Caco-2 (cell line): ENCODE measurements around the gene CXCL9. TPM values are rescaled to one million over a fixed set of nuclear protein-coding genes. Genes with fewer than 3 reads are reported as not detected.

Source experiments
- BruUV-seq: library from RNA; stranded (reverse); fragments of 400-500 nt; replicated peaks from 2 replicates; lab custom pipeline; 2021; lab: Mats Ljungman, UMichigan
- CTCF ChIA-PET: fragments of 300-600 bp; sonication (Branson Sonifier 250); formaldehyde crosslinking; loops from one replicate; lab custom pipeline; 2022; ENCODE audit warnings: antibody characterized with exemption; lab: Charles Lee
- POLR2A ChIA-PET: fragments of 300-600 bp; sonication (Branson Sonifier 250); formaldehyde crosslinking; loops from one replicate; lab custom pipeline; 2022; ENCODE audit warnings: antibody characterized with exemption; lab: Charles Lee
- DNase-seq, 2 experiments: peaks; one replicate each; pipeline versions ENCODE4 v3.0.0 to v3.0.0-alpha.2; 2020 to 2022
- H3K27me3 ChIP-seq: replicated peaks from 2 replicates; pipeline ENCODE4 v1.6.0; 2011; ENCODE audit warnings: low read length; ENCODE audit not compliant: control insufficient read depth, insufficient read depth
- H3K36me3 ChIP-seq: 2 replicates; pipeline ENCODE4 v1.5.1; 2011; ENCODE audit warnings: low read length; ENCODE audit not compliant: control insufficient read depth, insufficient read depth
- H3K4me1 ChIP-seq: fragments of 250-450 bp; sonication (Bioruptor Pico); 2 replicates; pipeline ENCODE4 v1.5.1; 2020; ENCODE audit warnings: mild to moderate bottlenecking
- H3K4me3 ChIP-seq: 2 replicates; pipeline ENCODE4 v1.5.1; 2011; ENCODE audit warnings: low read depth, mild to moderate bottlenecking, control low read depth, low read length
- H3K9me3 ChIP-seq: fragments of 250-450 bp; sonication (Bioruptor Pico); 2 replicates; pipeline ENCODE4 v1.5.1; 2020; ENCODE audit warnings: mild to moderate bottlenecking, moderate library complexity
- H3K27ac Mint-ChIP-seq: one replicate; pipeline ENCODE4 v1.8.0; 2022; ENCODE audit warnings: mixed read lengths; ENCODE audit not compliant: unreplicated experiment
- H3K27me3 Mint-ChIP-seq: one replicate; pipeline ENCODE4 v1.8.0; 2022; ENCODE audit warnings: mixed read lengths; ENCODE audit not compliant: insufficient read depth, unreplicated experiment
- H3K36me3 Mint-ChIP-seq: one replicate; pipeline ENCODE4 v1.8.0; 2022; ENCODE audit warnings: mild to moderate bottlenecking, mixed read lengths; ENCODE audit not compliant: insufficient read depth, unreplicated experiment
- H3K4me1 Mint-ChIP-seq: one replicate; pipeline ENCODE4 v1.8.0; 2022; ENCODE audit warnings: low read depth, mixed read lengths; ENCODE audit not compliant: unreplicated experiment
- H3K4me3 Mint-ChIP-seq: one replicate; pipeline ENCODE4 v1.8.0; 2022; ENCODE audit warnings: mild to moderate bottlenecking, moderate library complexity, mixed read lengths; ENCODE audit not compliant: unreplicated experiment
- H3K9me3 Mint-ChIP-seq: one replicate; pipeline ENCODE4 v1.8.0; 2022; ENCODE audit warnings: mixed read lengths; ENCODE audit not compliant: unreplicated experiment
- CTCF ChIP-seq, 2 experiments: fragments of 200-600 bp in 1 of 2; IDR thresholded peaks; 1 replicate in 1 of 2; 2 replicates in 1 of 2; pipeline versions ENCODE4 v1.5.1 to v1.8.0; 2011 to 2022; ENCODE audit warnings: antibody characterized with exemption in 1 of 2, control low read depth in 1 of 2, inconsistent platforms in 1 of 2, low read depth in 1 of 2, low read length in 1 of 2, mild to moderate bottlenecking in 1 of 2, moderate library complexity in 1 of 2; ENCODE audit not compliant: insufficient read depth in 1 of 2, severe bottlenecking in 1 of 2, unreplicated experiment in 1 of 2
- intact Hi-C: fragments of 100-400 bp; cut with micrococcal nuclease; formaldehyde crosslinking; loops from one replicate; pipeline ENCODE4 v1.10.0; 2022; ENCODE audit not compliant: unreplicated experiment
- total RNA-seq: library from RNA; stranded (reverse); gene quantifications from 2 replicates; pipeline ENCODE4 v1.2.3, GENCODE V29; 2022

Gene CXCL9
- total RNA-seq, 1 experiment from 2014 or later = not detected

GRCh38 chr4:76013540-76013939, 6.2 kb upstream of the CXCL9 start:
- peaks cover 49% of the 10 kb centered on the region for H3K4me1 ChIP-seq
- no peak for TF ChIP-seq CTCF (IDR thresholded peaks at IDR 0.05; ENCODE audit: insufficient read depth in 1 of 2, low read depth in 1 of 2, low read length in 1 of 2, severe bottlenecking in 1 of 2, unreplicated experiment in 1 of 2)
- H3K27me3 ChIP-seq = no peaks in the 10 kb centered on the region
- H3K4me3 ChIP-seq = no peak overlapping the region
- BruUV-seq = no TSS peak
- no peaks in the 10 kb centered on the region for H3K27me3 Mint-ChIP-seq
- no peak for DNase-seq
- no peaks in the 10 kb centered on the region for H3K9me3 ChIP-seq
- H3K4me1 Mint-ChIP-seq = peaks cover 36% of the 10 kb centered on the region
- CTCF ChIA-PET = no interaction called here
- H3K27ac Mint-ChIP-seq = no peak overlapping the region
- no peaks in the 10 kb centered on the region for H3K36me3 Mint-ChIP-seq
- H3K9me3 Mint-ChIP-seq = no peaks in the 10 kb centered on the region
- intact Hi-C loops = no loop called here
- H3K36me3 ChIP-seq = no peaks in the 10 kb centered on the region
- POLR2A ChIA-PET = no interaction called here
- no peak overlapping the region for H3K4me3 Mint-ChIP-seq

- BruUV-seq = no TSS peak
- Histone ChIP-seq H3K9me3 (no peaks in the 10 kb centered on the region), H3K27me3 (no peaks in the 10 kb centered on the region), H3K4me1 (peaks cover 57% of the 10 kb centered on the region), H3K4me3 (no peak overlapping the region), H3K36me3 (no peaks in the 10 kb centered on the region)
- TF ChIP-seq CTCF (IDR thresholded peaks at IDR 0.05; ENCODE audit: insufficient read depth in 1 of 2, low read depth in 1 of 2, low read length in 1 of 2, severe bottlenecking in 1 of 2, unreplicated experiment in 1 of 2) = no peak
- H3K36me3 Mint-ChIP-seq = no peaks in the 10 kb centered on the region
- H3K4me3 Mint-ChIP-seq = no peak overlapping the region
- H3K9me3 Mint-ChIP-seq = no peaks in the 10 kb centered on the region
- H3K27ac Mint-ChIP-seq = no peak overlapping the region
- DNase-seq = no peak
- peaks cover 38% of the 10 kb centered on the region for H3K4me1 Mint-ChIP-seq
- ChIA-PET CTCF (no interaction called here), POLR2A (no interaction called here)
- H3K27me3 Mint-ChIP-seq = no peaks in the 10 kb centered on the region
- intact Hi-C loops = no loop called here
Measured at GRCh38 chr4:76012388-76012801, 5.1 kb upstream of the CXCL9 start.

GRCh38 chr4:76011700-76012387, 4.5 kb upstream of the CXCL9 start:
- no peak for TF ChIP-seq CTCF (IDR thresholded peaks at IDR 0.05; ENCODE audit: insufficient read depth in 1 of 2, low read depth in 1 of 2, low read length in 1 of 2, severe bottlenecking in 1 of 2, unreplicated experiment in 1 of 2)
- Histone ChIP-seq H3K36me3 (no peaks in the 10 kb centered on the region), H3K4me3 (no peak overlapping the region), H3K9me3 (no peaks in the 10 kb centered on the region), H3K27me3 (no peaks in the 10 kb centered on the region), H3K4me1 (peaks cover 57% of the 10 kb centered on the region)
- Mint-ChIP-seq H3K27me3 (no peaks in the 10 kb centered on the region), H3K9me3 (no peaks in the 10 kb centered on the region), H3K36me3 (no peaks in the 10 kb centered on the region), H3K4me3 (no peak overlapping the region), H3K27ac (no peak overlapping the region), H3K4me1 (peaks cover 42% of the 10 kb centered on the region)
- no peak for DNase-seq
- CTCF ChIA-PET = no interaction called here
- intact Hi-C loops = no loop called here
- POLR2A ChIA-PET = no interaction called here
- BruUV-seq = no TSS peak
